HL-60 (cell line): Measurements from ENCODE around the gene SMIM14.

Experiments used
- CTCF ChIP-seq: IDR thresholded peaks from one replicate; pipeline ENCODE4 v1.5.1; 2011; ENCODE audit warnings: low read length, control low read depth, inconsistent platforms; ENCODE audit not compliant: insufficient read depth
- GABPA ChIP-seq: IDR thresholded peaks from 2 replicates; pipeline ENCODE4 v1.6.1; 2012; ENCODE audit warnings: low read depth
- POLR2AphosphoS5 ChIP-seq: IDR thresholded peaks from 2 replicates; pipeline ENCODE4 v1.6.1; 2012; ENCODE audit warnings: low read depth
- SPI1 ChIP-seq: IDR thresholded peaks from 2 replicates; pipeline ENCODE4 v1.6.1; 2012; ENCODE audit warnings: low read depth, mild to moderate bottlenecking, borderline replicate concordance

GRCh38 chr4:39627413-39627812 lies 11.3 kb downstream of the SMIM14 start:
- TF ChIP-seq CTCF (no peak), POLR2AphosphoS5 (no peak), GABPA (no peak), SPI1 (no peak)
